Measurements from ENCODE around the gene HELLS. TPM values are rescaled to one million over a fixed set of nuclear protein-coding genes. Genes with fewer than 3 reads are reported as not detected.

The HELLS gene
- total RNA-seq (2022; extraction: Qiagen RNA extraction; ENCODE audit: low read depth), result 28.8 to 36.0 TPM (median 31.7 TPM) in 5 replicates

DNA sequence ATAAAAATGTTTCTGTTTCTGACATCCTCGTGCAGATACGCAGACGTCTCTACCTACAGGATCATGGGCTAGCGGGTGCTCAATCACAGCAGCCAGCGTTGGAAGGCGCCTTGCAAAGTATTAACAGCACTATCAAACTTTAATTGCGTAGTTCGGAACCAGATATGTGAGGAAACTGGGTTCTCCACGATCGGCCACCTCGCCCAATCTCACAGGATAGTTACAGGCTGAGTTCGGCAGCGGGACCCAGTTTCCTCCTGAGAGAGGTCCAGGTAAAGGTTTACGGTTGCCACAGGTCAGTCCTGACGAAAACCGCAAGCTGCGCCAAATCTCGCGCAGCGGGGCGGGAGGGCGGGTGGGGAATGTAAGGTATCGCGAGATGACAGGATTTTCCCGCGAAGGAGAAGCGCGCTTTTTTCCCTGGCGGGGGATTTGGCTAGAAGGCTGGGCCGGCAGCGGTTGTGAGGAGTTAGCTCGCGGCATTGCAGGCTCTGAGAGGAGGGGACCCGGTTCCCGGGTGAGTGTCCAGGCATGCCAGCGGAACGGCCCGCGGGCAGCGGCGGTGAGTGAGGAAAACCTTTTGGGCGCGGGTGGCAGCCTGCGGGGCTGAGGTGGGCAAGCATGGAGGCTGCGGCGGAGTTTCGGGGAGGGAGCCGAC is at the start of gene HELLS:
HELLS (plus strand) TSS at position 398 of the 658 bp plus-strand sequence; CDS start at position 532, 134 bp downstream.

Other genes starting within 250 kb of the HELLS start
- 22.7 to 31.8 TPM (median 25.4 TPM) in 5 replicates for gene NOC3L, start 182.8 kb upstream of the HELLS start, total RNA-seq (2022; extraction: Qiagen RNA extraction; ENCODE audit: low read depth)
- gene TBC1D12, start 143.2 kb upstream of the HELLS start, total RNA-seq (2022; extraction: Qiagen RNA extraction; ENCODE audit: low read depth), result 4.5 to 5.5 TPM (median 4.8 TPM) in 5 replicates
- 0.07 to 0.14 TPM (median 0.11 TPM) in 4 of 5 replicates, not detected in the other for gene CYP2C18, start 137.9 kb downstream of the HELLS start, total RNA-seq (2022; extraction: Qiagen RNA extraction; ENCODE audit: low read depth)
- gene CYP2C19, start 216.9 kb downstream of the HELLS start, total RNA-seq (2022; extraction: Qiagen RNA extraction; ENCODE audit: low read depth), result 0.02 TPM in 1 of 5 replicates, not detected in the others